HepG2 (cell line): Measurements from ENCODE around the gene PODN. TPM values are rescaled to one million over a fixed set of nuclear protein-coding genes. Genes with fewer than 3 reads are reported as not detected.

Experiments used
- AKAP8 ChIP-seq: sonication (generic); formaldehyde crosslinking; IDR thresholded peaks from 2 replicates; pipeline ENCODE4 v1.5.1; 2020; ENCODE audit warnings: mild to moderate bottlenecking, missing genetic modification reagents
- AKNA ChIP-seq: sonication (generic); formaldehyde crosslinking; IDR thresholded peaks from 2 replicates; pipeline ENCODE4 v1.4.0; 2020; ENCODE audit warnings: missing genetic modification reagents, borderline replicate concordance
- CBX5 ChIP-seq: sonication (generic); formaldehyde crosslinking; IDR thresholded peaks from 2 replicates; pipeline ENCODE4 v1.4.0; 2020; ENCODE audit warnings: missing genetic modification reagents, borderline replicate concordance
- ELF3 ChIP-seq: IDR thresholded peaks from 2 replicates; pipeline ENCODE4 v1.6.1; 2016; ENCODE audit warnings: missing genetic modification reagents, missing compliant biosample characterization
- HINFP ChIP-seq: sonication (generic); formaldehyde crosslinking; IDR thresholded peaks from 2 replicates; pipeline ENCODE4 v1.4.0; 2020; ENCODE audit warnings: low read depth, mild to moderate bottlenecking, missing genetic modification reagents
- KDM3A ChIP-seq: IDR thresholded peaks from 2 replicates; pipeline ENCODE4 v1.6.1; 2018; ENCODE audit warnings: low read depth, missing compliant biosample characterization
- MED1 ChIP-seq: sonication (generic); formaldehyde crosslinking; IDR thresholded peaks from 2 replicates; pipeline ENCODE4 v1.4.0; 2020; ENCODE audit warnings: missing genetic modification reagents
- NR2F6 ChIP-seq, 2 experiments: IDR thresholded peaks; 2 replicates each; pipeline ENCODE4 v1.6.1; 2016; ENCODE audit warnings: antibody characterized with exemption in 1 of 2, mild to moderate bottlenecking in 1 of 2
- PAWR ChIP-seq: sonication (generic); formaldehyde crosslinking; IDR thresholded peaks from 2 replicates; pipeline ENCODE4 v1.4.0; 2020; ENCODE audit warnings: missing genetic modification reagents, mild to moderate bottlenecking, borderline replicate concordance
- PRDM10 ChIP-seq: sonication (generic); formaldehyde crosslinking; IDR thresholded peaks from 2 replicates; pipeline ENCODE4 v1.4.0; 2020; ENCODE audit warnings: low read depth, missing genetic modification reagents
- REL ChIP-seq: sonication (generic); formaldehyde crosslinking; conservative IDR thresholded peaks from 2 replicates; pipeline ENCODE4 v1.8.0; 2022; ENCODE audit warnings: mild to moderate bottlenecking, missing genetic modification reagents, moderate library complexity
- SMAD9 ChIP-seq: sonication (generic); formaldehyde crosslinking; IDR thresholded peaks from 2 replicates; pipeline ENCODE4 v1.5.1; 2020; ENCODE audit warnings: mild to moderate bottlenecking, missing genetic modification reagents
- STAG1 ChIP-seq: sonication (generic); formaldehyde crosslinking; IDR thresholded peaks from 2 replicates; pipeline ENCODE4 v1.4.0; 2020; ENCODE audit warnings: missing genetic modification reagents
- TCF7 ChIP-seq: sonication (generic); IDR thresholded peaks from 2 replicates; pipeline ENCODE4 v1.6.1; 2016; ENCODE audit warnings: antibody characterized with exemption, low read depth
- ZKSCAN1 ChIP-seq: fragments of 150-350 bp; IDR thresholded peaks from 2 replicates; pipeline ENCODE4 v1.6.1; 2014; ENCODE audit warnings: low read length
- ZNF329 ChIP-seq: sonication (generic); formaldehyde crosslinking; IDR thresholded peaks from 2 replicates; pipeline ENCODE4 v1.9.0; 2021; ENCODE audit warnings: low read depth, mild to moderate bottlenecking, missing genetic modification reagents
- ZNF549 ChIP-seq: sonication (generic); formaldehyde crosslinking; IDR thresholded peaks from 2 replicates; pipeline ENCODE4 v1.5.0; 2020; ENCODE audit warnings: missing genetic modification reagents
- ZNF557 ChIP-seq: sonication (generic); formaldehyde crosslinking; IDR thresholded peaks from 2 replicates; pipeline ENCODE4 v1.4.0; 2020; ENCODE audit warnings: missing genetic modification reagents
- ZNF768 ChIP-seq: sonication (generic); formaldehyde crosslinking; IDR thresholded peaks from 2 replicates; pipeline ENCODE4 v1.4.0; 2020; ENCODE audit warnings: missing genetic modification reagents
- ZNF83 ChIP-seq: sonication (generic); formaldehyde crosslinking; IDR thresholded peaks from 2 replicates; pipeline ENCODE4 v1.4.0; 2020; ENCODE audit warnings: missing genetic modification reagents, mild to moderate bottlenecking, borderline replicate concordance
- ZSCAN21 ChIP-seq: sonication (generic); formaldehyde crosslinking; IDR thresholded peaks from 2 replicates; pipeline ENCODE4 v1.8.0; 2022; ENCODE audit warnings: mild to moderate bottlenecking, missing genetic modification reagents, moderate library complexity, borderline replicate concordance
- polyA plus RNA-seq, 8 experiments: library from polyadenylated mRNA; depleted of rRNA in 3 of 8; stranded (reverse) in 7 of 8; unstranded in 1 of 8; fragments of >200 nt; fragmentation: Illumina TruSeq in 4 of 8; extraction: Trizol in 4 of 8; gene quantifications; 2 replicates each; pipeline versions ENCODE4 v1.2.1 to v1.2.3, GENCODE V29; 2011 to 2016; ENCODE audit warnings: low read depth in 4 of 8, missing spikeins in 1 of 8, mixed read lengths in 1 of 8; ENCODE audit not compliant: insufficient read depth in 1 of 8
- total RNA-seq, 5 experiments: library from RNA; depleted of rRNA; stranded (reverse); fragments of >200 nt; fragmentation: Illumina TruSeq; extraction: Trizol; gene quantifications; 2 replicates each; pipeline ENCODE4 v1.2.3, GENCODE V29; 2016; ENCODE audit warnings: low read depth in 1 of 5

Gene PODN
- total and polyA plus RNA-seq, 2 of the 13 experiments (the other 11 are each of a cell fraction or from before 2014, with no cell fraction given) = 0.13 TPM; not detected in 1

- TF ChIP-seq PRDM10 (0 out of 2 replicates have a peak, but pooled peaks have one; percentile 26), ZNF557 (CRISPR knock-in tag) (no peak), STAG1 (peak; percentile 36), ZNF549 (CRISPR knock-in tag) (no peak), AKAP8 (no peak), AKNA (CRISPR knock-in tag) (no peak), ZNF768 (no peak), ZNF83 (CRISPR knock-in tag) (no peak), TCF7 (no peak), PAWR (CRISPR knock-in tag) (no peak), NR2F6 (IDR thresholded peaks at IDR 0.05) (peak; percentile 50), NR2F6 (CRISPR knock-in tag; IDR thresholded peaks at IDR 0.05) (peak; percentile 66; the same call in 1 of the 2 replicates), SMAD9 (CRISPR knock-in tag) (no peak), ZKSCAN1 (no peak), KDM3A (CRISPR knock-in tag) (0 out of 2 replicates have a peak, but pooled peaks have one; percentile 48), ZNF329 (CRISPR knock-in tag) (no peak), MED1 (CRISPR knock-in tag) (peak; percentile 74), ZSCAN21 (no peak), ELF3 (CRISPR knock-in tag) (peak; percentile 99), REL (CRISPR knock-in tag) (no peak), CBX5 (CRISPR knock-in tag) (peak; percentile 87; the same call in 1 of the 2 replicates), HINFP (CRISPR knock-in tag) (no peak)
Measured at GRCh38 chr1:53014791-53015507, 47.1 kb upstream of the PODN start (continued).
